C1 segment of cervical spinal cord (tissue), 14 donors: ENCODE measurements around the gene CDKN1B.

Experiments used
- DNase-seq, 14 donors: peaks; one replicate each; lab custom pipeline; 2025; lab: John Stamatoyannopoulos, UW

The CDKN1B gene

GRCh38 chr12:12755923-12756322 lies 38.8 kb downstream of the CDKN1B start:
- no peak for DNase-seq

- DNase-seq, result no peak
Observed at GRCh38 chr12:12757121-12757520, 40.0 kb downstream of the CDKN1B start.

- no peak for DNase-seq
Observed at GRCh38 chr12:12759234-12759915, 42.2 kb downstream of the CDKN1B start.

GRCh38 chr12:12764824-12765223 lies 47.7 kb downstream of the CDKN1B start:
- no peak for DNase-seq

- DNase-seq, result no peak
Observed at GRCh38 chr12:12770262-12770661, 53.1 kb downstream of the CDKN1B start.
